GM21576 (cell line): ENCODE data around the gene CORO6.
"Not testable (repeated sequence)": the region's sequence is repeated elsewhere in the genome, so short reads cannot be mapped to it uniquely, and the experiment has no call there.

Experiments used
- ATAC-seq: cut with Tn5 transposase; IDR thresholded peaks from one replicate; pipeline ENCODE4 v1.9.1; 2021; ENCODE audit warnings: mild to moderate bottlenecking, moderate library complexity; ENCODE audit not compliant: unreplicated experiment

The CORO6 gene

GRCh38 chr17:29622337-29623282, at the start of gene CORO6:
Gene CORO6, minus strand, starts transcription at chr17:29622912. Its CDS starts 1,491 bp downstream, at chr17:29621421.
- ATAC-seq = peak; percentile 47

- no peak for ATAC-seq
These were observed 48.9 kb upstream of the CORO6 start for GRCh38 chr17:29671661-29672060.

- no peak for ATAC-seq
These were observed 46.6 kb upstream of the CORO6 start for GRCh38 chr17:29669266-29669665.

- no peak for ATAC-seq
These were observed 45.3 kb upstream of the CORO6 start for GRCh38 chr17:29667969-29668368.

GRCh38 chr17:29665481-29665810, 42.7 kb upstream of the CORO6 start:
- ATAC-seq = no peak

- ATAC-seq = no peak
These were observed 42.2 kb upstream of the CORO6 start for GRCh38 chr17:29664743-29665480.

GRCh38 chr17:29663155-29663554, 40.4 kb upstream of the CORO6 start:
- ATAC-seq = no peak

GRCh38 chr17:29661213-29661612, 38.5 kb upstream of the CORO6 start:
- ATAC-seq = no peak

- ATAC-seq = no peak
These were observed 36.4 kb upstream of the CORO6 start for GRCh38 chr17:29659155-29659554.

- ATAC-seq = no peak
These were observed 32.6 kb upstream of the CORO6 start for GRCh38 chr17:29655323-29655722.

GRCh38 chr17:29653995-29654714, 31.4 kb upstream of the CORO6 start:
- ATAC-seq = no peak

- no peak for ATAC-seq
These were observed 30.3 kb upstream of the CORO6 start for GRCh38 chr17:29652976-29653375.

- ATAC-seq = not testable (repeated sequence)
These were observed 29.2 kb upstream of the CORO6 start for GRCh38 chr17:29651913-29652312.

- no peak for ATAC-seq
These were observed 27.7 kb upstream of the CORO6 start for GRCh38 chr17:29650396-29650795.

- ATAC-seq = no peak
These were observed 26.6 kb upstream of the CORO6 start for GRCh38 chr17:29649359-29649758.

GRCh38 chr17:29648005-29648404, 25.3 kb upstream of the CORO6 start:
- no peak for ATAC-seq

GRCh38 chr17:29645515-29646051, 22.9 kb upstream of the CORO6 start:
- ATAC-seq = no peak

- no peak for ATAC-seq
These were observed 21.1 kb upstream of the CORO6 start for GRCh38 chr17:29643817-29644160.

- ATAC-seq = no peak
These were observed 19.5 kb upstream of the CORO6 start for GRCh38 chr17:29642171-29642611.

- no peak for ATAC-seq
These were observed 18.4 kb upstream of the CORO6 start for GRCh38 chr17:29640981-29641642.

- ATAC-seq = no peak
These were observed 17.7 kb upstream of the CORO6 start for GRCh38 chr17:29640413-29640812.
